Esophagus squamous epithelium (tissue), 5 donors: ENCODE data around the gene GPR146. TPM values are rescaled to one million over a fixed set of nuclear protein-coding genes. Genes with fewer than 3 reads are reported as not detected.

Experiments
- DNase-seq: peaks from one replicate; lab custom pipeline; 2025; lab: John Stamatoyannopoulos, UW
- H3K27ac ChIP-seq, 4 donors: fragments of 200-600 bp; sonication (generic); one replicate each; pipeline ENCODE4 v1.5.1; 2016 to 2019; ENCODE audit warnings: mild to moderate bottlenecking in 1 of 4
- H3K27me3 ChIP-seq, 4 donors: fragments of 200-600 bp; sonication (generic); 1 replicate in 3 of 4; 2 replicates in 1 of 4; pipeline versions ENCODE4 v1.5.1 to v1.6.0; 2017 to 2021; ENCODE audit warnings: antibody characterized with exemption in 1 of 4
- H3K36me3 ChIP-seq, 3 donors: fragments of 200-600 bp; sonication (generic); one replicate each; pipeline ENCODE4 v1.5.1; 2016 to 2019
- H3K4me1 ChIP-seq, 3 donors: fragments of 200-600 bp; sonication (generic); one replicate each; pipeline ENCODE4 v1.5.1; 2017 to 2019
- H3K4me3 ChIP-seq, 4 donors: fragments of 200-600 bp; sonication (generic); 1 replicate in 3 of 4; 2 replicates in 1 of 4; pipeline ENCODE4 v1.5.1; 2016 to 2019; ENCODE audit warnings: mild to moderate bottlenecking in 2 of 4, moderate library complexity in 1 of 4
- H3K9me3 ChIP-seq, 3 donors: fragments of 200-600 bp; sonication (generic); one replicate each; pipeline ENCODE4 v1.5.1; 2016 to 2019
- CTCF ChIP-seq, 6 experiments: fragments of 450-650 bp in 4 of 6; fragments of 200-600 bp in 2 of 6; sonication (generic) in 2 of 6; IDR thresholded peaks; one replicate each; pipeline ENCODE4 v1.5.1; 2016 to 2019; ENCODE audit warnings: antibody characterized with exemption in 6 of 6, mild to moderate bottlenecking in 4 of 6, moderate library complexity in 4 of 6
- POLR2A ChIP-seq, 4 donors: fragments of 450-650 bp; IDR thresholded peaks; one replicate each; pipeline ENCODE4 v1.6.1; 2017; ENCODE audit warnings: antibody characterized with exemption in 4 of 4, mild to moderate bottlenecking in 4 of 4, moderate library complexity in 3 of 4
- whole genome bisulfite sequencing, 2 donors: methylation state at CpG; one replicate each; pipeline ENCODE4 v1.1.5; 2018; 5-methylcytosine and 5-hydroxymethylcytosine counted together
- intact Hi-C: fragments of 100-400 bp; cut with DNase I; formaldehyde crosslinking; loops from one replicate; pipeline ENCODE4 v1.15.0; 2022
- small RNA-seq, 4 donors: library from RNA; depleted of rRNA; stranded (forward); fragments of <200 nt; gene quantifications; one replicate each; pipeline ENCODE3, GENCODE V24; 2016
- total RNA-seq, 4 donors: library from RNA; depleted of rRNA; stranded (reverse); fragments of >200 nt; gene quantifications; one replicate each; pipeline ENCODE4 v1.1.0, GENCODE V29; 2016
- donor health status: DM: yes; HTN: yes; CAD: no.

GPR146 gene
- total RNA-seq, 4 donors from 2014 or later = 1.1 to 12.8 (median 3.5) TPM

GRCh38 chr7:1106063-1106792 lies 61.9 kb downstream of the GPR146 start:
- no peak overlapping the region for H3K27ac ChIP-seq
- no peaks in the 10 kb centered on the region for H3K27me3 ChIP-seq
- no peak for DNase-seq
- WGBS, 2 donors = 82 to 84% methylated on average over 10 to 14 of the region's 27 CpGs
- intact Hi-C loops = no loop called here
- no peak overlapping the region for H3K4me3 ChIP-seq
- H3K4me1 ChIP-seq = no peaks in the 10 kb centered on the region
- TF ChIP-seq POLR2A (IDR thresholded peaks at IDR 0.05) (no peak), CTCF (IDR thresholded peaks at IDR 0.05) (no peak)
- H3K9me3 ChIP-seq = no peaks in the 10 kb centered on the region
- no peaks in the 10 kb centered on the region for H3K36me3 ChIP-seq

- H3K27ac ChIP-seq = no peak overlapping the region
- H3K4me1 ChIP-seq = no peaks in the 10 kb centered on the region
- WGBS, 2 donors = 78 to 83% methylated on average over 12 of the region's 20 CpGs
- H3K9me3 ChIP-seq = no peaks in the 10 kb centered on the region
- H3K36me3 ChIP-seq = peaks cover 0 to 3% (median 0%) of the 10 kb centered on the region in 3 donors
- H3K4me3 ChIP-seq = no peak overlapping the region
- no peak for DNase-seq
- intact Hi-C loops = no loop called here
- TF ChIP-seq POLR2A (IDR thresholded peaks at IDR 0.05) (no peak), CTCF (IDR thresholded peaks at IDR 0.05) (no peak)
- no peaks in the 10 kb centered on the region for H3K27me3 ChIP-seq
Measured at GRCh38 chr7:1106793-1107421, 62.6 kb downstream of the GPR146 start.

- WGBS, 2 donors = 93 to 96% methylated on average over 12 to 17 of the region's 30 CpGs
- Histone ChIP-seq H3K36me3 (peaks cover 0 to 8% (median 0%) of the 10 kb centered on the region in 3 donors), H3K4me1 (no peaks in the 10 kb centered on the region), H3K27ac (no peak overlapping the region), H3K27me3 (no peaks in the 10 kb centered on the region), H3K9me3 (no peaks in the 10 kb centered on the region), H3K4me3 (no peak overlapping the region)
- intact Hi-C loops = no loop called here
- TF ChIP-seq POLR2A (IDR thresholded peaks at IDR 0.05) (no peak), CTCF (IDR thresholded peaks at IDR 0.05) (no peak)
- no peak for DNase-seq
Measured at GRCh38 chr7:1108264-1108920, 64.0 kb downstream of the GPR146 start.

Small RNA genes within 50 kb of the gene (small RNA-seq; reads per million reads assigned to genes)
- 5.6 to 12.0 (median 8.8) reads per million in 4 donors for gene MIR339

Other genes with a start within 250 kb of the GPR146 start
- 100 to 1,000 TPM in 3 of 4 donors, 10 to 100 TPM in 1; 78.0 to 113 (median 105) TPM for gene SUN1, start 212.1 kb upstream of the GPR146 start, total RNA-seq
- 10 to 100 TPM; 22.3 to 29.6 (median 27.8) TPM for gene GET4, start 168.0 kb upstream of the GPR146 start, total RNA-seq
- gene ADAP1, start 89.9 kb upstream of the GPR146 start, total RNA-seq = 10 to 100 TPM in 2 of 4 donors, 1 to 10 TPM in 2; 6.0 to 13.7 (median 9.9) TPM
- 10 to 100 TPM in 1 of 4 donors, 1 to 10 TPM in 3; 4.0 to 13.0 (median 6.9) TPM for gene COX19, start 69.0 kb upstream of the GPR146 start, total RNA-seq
- under 1 TPM in 1 of 4 donors, not detected in 3; 0.76 TPM for gene CYP2W1, start 61.4 kb upstream of the GPR146 start, total RNA-seq
- 1 to 10 TPM in 3 of 4 donors, under 1 TPM in 1; 0.87 to 2.3 (median 1.5) TPM for gene GPER1, start 43.6 kb downstream of the GPR146 start, total RNA-seq
- 10 to 100 TPM in 3 of 4 donors, 1 to 10 TPM in 1; 6.4 to 23.3 (median 14.0) TPM for gene ZFAND2A, start 115.7 kb downstream of the GPR146 start, total RNA-seq
- gene UNCX, start 188.3 kb downstream of the GPR146 start, total RNA-seq = not detected